ENCODE results near the gene TMEM250.
A peak's percentile ranks its signal among the peaks of the same experiment; 100 is the strongest.

TMEM250 gene

DNA sequence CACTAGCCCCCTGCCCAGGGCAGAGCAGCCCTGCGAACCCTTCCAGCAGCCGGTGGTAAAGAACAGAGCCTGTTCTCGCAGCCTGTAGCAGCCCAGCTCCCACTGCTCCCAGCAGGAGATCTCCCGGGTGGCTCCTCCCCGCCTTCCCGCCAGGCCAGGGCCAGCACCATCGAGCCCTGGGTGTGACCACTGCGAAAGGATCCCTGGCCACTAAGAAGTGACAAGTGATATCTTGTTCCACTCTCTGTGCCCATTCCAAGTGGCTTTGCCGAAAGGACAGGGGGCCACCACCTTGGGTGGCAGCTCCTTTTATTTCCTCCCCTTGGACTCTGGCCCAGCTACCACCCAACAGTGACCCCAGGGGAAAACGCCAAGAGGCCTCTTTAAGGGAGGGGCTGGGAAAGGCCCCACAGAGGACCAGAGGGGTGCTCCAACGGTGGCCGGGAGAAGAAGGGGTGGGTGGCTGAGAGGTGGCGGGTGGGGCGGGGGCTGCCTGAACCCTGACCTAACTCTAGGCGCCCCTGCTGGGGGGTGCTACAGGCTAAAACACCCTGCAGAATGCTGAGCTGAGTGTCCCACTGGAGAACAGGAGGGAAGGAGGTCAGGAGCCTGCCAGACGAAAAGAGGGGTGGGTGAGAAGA is 25.2 kb downstream of the TMEM250 start:
- no peak for FAIRE-seq

- no peak for FAIRE-seq
Observed at GRCh38 chr9:136092741-136093140, 25.9 kb downstream of the TMEM250 start.

DNA sequence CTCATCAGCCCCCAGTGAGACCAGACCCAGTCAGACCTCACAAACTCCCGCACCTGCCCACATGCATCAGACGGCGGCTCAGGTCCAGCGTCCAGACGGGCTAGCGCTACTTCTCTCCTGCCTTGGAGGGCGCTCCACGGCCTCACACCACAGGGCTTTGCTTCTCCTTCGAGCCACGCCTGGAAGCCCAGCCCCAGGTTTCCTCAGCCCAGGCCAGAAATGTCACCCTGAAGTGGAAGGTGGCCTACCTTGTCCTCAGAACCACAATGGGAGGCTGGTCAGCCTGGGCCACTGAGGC is 26.4 kb downstream of the TMEM250 start:
- FAIRE-seq: no peak

DNA sequence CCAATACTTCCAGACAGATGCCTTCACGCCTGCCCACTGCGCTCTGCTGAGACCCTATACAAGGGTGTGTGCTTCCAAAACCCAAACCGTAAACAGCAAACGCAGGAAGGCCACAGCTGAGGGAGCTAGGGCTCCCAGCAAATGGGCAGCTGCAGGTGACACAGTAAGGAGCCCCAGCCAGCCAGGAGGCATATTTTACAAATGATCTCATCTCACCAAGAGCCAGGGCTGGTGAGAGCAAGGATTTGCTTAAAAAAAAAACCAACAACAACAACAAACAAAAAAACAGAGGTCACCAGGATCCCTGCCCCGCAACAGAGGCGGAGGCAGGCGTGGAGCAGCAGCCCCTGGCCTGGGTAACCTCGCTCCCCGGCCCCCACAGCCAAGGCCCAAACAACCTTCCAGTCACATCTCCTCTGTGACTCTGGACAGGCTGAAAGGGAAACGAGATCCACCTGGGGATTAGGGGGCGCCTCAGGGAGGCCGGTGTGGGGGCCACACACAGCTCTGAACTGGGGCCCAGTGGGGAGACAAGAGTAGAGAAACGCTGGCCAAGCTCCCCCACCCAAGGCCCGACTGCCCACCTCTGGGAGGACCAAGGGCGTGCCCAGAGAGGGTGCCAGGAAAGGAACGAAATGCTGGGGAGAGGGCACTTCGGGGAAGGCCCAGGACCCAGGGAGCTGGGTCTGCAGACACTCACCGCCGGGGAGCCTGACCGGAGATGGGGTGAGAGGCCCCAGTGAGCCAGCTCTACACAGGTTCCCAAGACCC is 26.9 kb downstream of the TMEM250 start:
- peak; percentile 66 for FAIRE-seq

DNA sequence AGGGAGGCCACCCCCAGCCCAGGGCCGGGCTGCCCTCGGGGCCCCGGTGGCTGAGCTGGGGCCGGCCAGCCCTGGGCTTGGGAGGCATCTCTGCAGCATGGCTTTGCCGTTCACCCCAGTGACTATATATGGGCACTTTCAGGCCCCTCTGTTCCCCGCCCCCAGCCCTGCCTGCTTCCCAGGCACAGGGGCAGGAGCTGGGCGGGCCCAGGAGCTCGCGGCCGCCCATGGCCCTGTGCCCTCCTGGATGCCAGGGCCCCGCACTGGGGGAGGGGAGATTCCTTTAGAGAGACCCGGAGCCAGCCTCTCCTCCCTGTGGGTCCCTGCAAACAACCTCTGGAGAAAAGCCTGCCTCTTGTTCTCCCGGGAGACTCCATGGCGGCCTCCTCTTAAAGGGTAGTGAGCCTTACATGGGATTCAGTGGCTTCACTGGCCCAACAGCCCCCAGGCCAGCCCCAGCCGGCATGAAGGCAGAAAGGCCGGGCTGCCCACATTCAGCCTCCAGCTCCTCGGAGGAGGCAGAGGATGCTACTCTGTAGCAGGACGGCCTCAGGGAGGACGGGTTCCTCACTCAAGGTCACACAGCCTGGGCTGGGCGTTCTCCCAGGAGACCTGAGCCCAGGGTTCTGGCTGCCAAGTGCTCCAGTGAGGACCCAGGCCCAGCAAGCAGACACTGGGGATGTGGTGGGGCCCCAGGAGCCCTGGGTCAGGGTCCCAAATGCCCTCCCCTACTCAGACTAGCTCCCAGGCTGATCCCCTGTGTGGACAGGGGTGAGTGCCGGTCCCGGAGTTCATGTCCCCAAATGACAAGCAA is 27.7 kb downstream of the TMEM250 start:
- peak; percentile 45 for FAIRE-seq

DNA sequence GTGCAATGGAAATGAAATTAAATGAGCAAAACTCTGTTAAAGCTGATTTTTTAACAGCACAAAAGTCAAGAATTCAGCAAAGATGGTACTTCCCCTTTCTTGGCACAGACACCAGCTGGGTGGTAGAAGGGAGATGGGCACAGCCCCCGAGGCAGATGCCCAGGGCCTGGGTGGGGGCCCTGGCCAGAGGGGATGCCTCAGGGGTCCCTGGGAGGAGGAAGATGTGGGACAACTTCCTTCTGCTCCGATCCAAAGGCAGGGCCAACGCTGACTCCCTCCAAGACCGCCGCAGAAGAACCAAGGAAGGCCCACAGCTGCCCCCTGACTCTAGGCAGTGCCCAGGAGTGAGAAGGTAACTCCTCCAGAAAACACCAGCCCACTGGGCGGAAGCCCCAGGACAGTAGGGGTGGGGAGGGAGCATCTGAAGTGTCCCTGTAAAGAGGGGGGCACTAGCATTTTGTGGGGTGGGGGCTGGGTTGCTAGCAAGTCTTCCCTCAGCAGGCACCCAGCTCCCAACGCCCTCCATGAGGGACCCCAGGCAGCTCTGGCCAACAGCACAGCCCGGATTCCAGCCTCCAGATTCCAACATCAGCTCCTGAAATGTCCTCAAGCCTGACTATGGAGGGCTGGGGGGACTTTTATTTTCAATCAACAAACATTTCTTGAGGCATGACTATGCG is 28.5 kb downstream of the TMEM250 start:
- FAIRE-seq: no peak

DNA sequence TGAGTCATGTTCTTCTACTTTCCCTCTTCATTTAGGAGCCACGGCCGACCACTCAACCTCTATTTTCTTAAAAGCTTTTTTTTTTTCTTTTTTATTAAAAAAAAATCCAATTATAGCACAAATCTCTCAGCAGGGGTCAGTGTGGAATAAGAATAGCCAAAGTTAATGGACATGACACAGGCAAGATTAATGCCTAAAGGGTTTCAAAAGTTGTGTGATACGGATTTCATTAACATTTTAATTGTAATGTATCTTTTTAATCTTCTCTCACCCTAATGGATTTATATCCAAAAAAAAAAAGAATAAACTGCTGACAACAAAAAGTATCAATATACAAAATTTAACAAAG is 29.0 kb downstream of the TMEM250 start:
- peak; percentile 94 for FAIRE-seq

GRCh38 chr9:136088939-136089696 is 29.6 kb downstream of the TMEM250 start:
- no peak for FAIRE-seq

- FAIRE-seq: no peak
Observed at GRCh38 chr9:136088481-136088938, 30.2 kb downstream of the TMEM250 start.

- no peak for FAIRE-seq
Observed at GRCh38 chr9:136087741-136088480, 30.8 kb downstream of the TMEM250 start.

- no peak for FAIRE-seq
Observed at GRCh38 chr9:136086951-136087740, 31.5 kb downstream of the TMEM250 start.

- FAIRE-seq: no peak
Observed at GRCh38 chr9:136086213-136086881, 32.3 kb downstream of the TMEM250 start.

DNA sequence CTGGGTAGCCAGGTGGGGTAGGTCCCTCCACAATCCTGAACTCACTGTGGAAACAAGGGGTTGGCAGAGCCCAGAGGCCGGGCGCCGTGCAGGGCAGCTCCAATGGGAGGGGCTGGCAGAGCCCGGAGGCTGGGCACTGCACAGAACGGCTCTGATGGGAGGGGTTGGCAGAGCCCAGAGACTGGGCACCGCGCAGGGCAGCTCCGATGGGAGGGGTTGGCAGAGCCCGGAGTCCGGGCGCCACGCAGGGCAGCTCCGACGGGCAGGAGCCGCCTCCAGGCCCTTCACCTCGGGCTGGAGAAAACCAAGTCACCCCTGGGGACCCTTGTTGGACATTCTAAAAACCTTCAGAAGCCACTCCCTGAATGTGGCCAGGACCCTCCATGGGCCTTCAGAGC is 32.9 kb downstream of the TMEM250 start:
- no peak for FAIRE-seq

DNA sequence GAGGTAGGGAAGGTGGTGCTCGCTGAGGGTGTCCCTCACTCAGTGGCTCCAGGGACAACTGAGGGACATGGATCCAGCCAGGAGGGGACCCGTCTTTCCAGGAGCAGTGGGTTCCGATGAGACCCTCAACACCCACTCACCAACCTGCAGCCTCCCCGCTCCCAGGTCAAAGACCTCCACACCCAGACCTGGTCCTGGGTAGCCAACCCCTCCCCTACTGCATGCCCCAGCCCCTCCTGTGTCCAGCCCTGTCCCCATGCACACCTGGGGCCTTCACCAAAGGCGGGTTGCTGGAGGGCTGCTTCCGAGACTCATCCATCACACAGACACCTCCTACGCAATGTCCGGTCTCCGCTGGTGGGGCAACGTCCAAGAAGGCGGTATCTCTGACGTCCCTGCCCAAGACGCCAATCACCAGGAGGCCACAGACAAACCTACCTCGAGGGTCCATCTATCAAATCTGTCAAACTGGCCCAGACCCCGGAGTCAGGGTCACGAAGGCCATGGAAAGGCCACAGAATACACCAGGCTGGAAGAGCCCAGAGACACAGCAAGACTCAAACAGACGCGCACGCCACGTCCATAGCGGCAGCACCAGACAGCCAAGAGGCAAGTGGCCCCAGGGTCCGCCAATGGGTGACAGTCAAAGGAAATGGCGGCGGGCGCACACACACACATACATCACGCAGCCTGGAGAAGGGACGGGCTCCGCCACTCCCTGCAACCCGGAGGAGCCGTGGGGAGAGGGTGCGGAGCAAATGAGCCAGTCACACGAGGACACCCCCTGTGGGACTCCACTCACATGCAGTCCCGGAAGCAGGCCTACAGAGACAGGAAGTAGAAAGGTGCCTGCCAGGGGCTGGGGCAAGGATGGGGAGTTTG is 34.4 kb downstream of the TMEM250 start:
- no peak for FAIRE-seq

DNA sequence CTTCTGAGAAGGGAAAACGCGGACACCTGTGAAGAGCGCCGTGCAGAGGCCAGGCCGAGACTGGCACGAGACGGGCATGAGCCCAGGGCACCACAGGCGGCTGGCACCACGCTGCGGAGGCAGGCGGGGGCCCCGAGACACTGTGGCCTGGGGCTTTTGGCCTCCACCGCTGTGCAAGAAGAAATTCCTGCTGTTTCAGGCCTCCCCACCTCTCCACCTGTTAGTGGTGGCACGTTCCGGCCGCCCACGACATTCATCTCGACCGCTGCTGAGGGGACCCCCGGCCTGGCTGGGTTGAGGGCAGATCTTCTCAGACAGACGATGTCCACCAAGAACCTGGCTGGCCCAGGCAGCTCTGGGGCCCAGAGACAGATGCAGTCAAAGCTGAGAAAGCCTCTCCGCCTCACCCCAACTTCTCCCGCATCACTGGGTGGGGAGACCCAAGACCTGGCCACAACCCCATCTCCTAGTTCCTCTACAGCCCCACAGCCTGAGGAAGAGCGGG is 35.1 kb downstream of the TMEM250 start:
- no peak for FAIRE-seq

DNA sequence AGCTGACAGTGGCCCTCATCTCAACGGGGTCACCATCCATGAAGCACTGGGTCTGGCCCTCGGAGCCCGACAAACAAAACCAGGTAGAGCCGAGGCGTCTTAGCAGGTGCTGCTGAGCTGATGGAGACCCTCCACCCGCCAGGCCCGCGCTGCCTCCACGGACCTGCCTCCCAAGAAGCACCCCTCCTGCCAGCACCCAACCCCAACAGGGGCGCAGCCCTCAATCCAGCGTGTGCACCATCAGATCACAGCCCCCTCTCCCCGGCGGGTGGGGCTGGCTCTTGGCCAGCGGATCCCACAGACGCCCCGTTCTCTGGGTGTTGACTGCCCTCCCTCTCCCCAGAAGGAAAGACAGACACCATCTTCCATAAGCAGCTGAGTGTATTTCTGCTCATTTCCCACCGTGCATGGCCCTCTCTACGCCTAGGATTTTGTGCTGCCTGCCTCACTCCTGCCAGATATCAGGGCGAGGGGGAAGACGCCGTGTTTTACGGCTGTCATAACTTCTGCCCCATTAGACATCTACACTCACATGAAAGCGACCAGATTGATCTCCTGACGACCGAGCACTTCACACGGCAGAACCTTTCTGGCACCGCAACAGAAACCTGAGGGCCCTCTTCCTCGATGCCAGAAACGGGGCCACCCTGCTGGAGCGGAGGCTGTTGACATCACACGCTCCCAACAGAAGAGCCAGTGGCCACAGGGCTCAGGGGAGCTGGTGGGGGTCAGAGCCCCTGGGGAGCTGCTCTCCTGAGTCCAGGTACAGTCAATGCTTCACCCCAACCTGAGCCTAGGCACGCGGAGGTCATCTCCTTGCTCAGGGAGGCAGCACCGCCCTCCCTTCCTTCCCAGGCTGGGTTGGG is 35.9 kb downstream of the TMEM250 start:
- no peak for FAIRE-seq

DNA sequence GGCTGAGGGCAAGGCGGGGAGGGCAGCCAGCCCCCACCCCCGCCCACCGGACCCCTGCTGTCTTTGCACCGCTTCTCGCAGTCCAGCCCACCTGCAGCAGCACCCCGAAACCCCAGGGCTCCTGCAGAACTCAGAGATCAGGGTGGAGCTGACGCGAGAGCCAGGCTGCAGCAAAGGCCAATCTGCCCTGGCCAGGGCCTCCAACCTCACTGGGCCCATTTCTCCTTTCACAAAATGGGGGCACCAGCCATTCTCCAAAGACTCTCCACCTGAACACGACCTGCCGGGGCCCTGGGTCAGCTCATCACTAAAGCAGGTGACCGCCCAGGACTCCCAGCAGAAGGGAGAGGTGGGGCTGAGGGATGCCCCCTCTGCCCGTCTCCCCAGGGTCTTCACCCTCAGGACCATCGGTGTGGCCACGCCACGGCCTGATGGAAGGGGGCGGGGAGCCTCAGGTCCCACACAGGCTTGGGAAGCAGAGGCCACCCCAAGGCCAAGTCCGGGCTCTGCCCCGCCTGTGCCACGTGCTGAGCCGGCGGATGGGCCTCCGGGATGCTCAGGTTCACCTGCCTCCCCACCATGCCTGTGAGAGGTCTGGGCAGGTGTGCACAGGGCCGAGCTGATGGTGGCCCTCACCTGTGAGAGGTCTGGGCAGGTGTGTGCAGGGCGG is 36.7 kb downstream of the TMEM250 start:
- FAIRE-seq: no peak
